ENCODE data around the gene MAP4K3. TPM values are rescaled to one million over a fixed set of nuclear protein-coding genes. Genes with fewer than 3 reads are reported as not detected.

The MAP4K3 gene
- total and polyA plus RNA-seq, 11 donors: 14.5 to 45.4 (median 33.4) TPM

DNA sequence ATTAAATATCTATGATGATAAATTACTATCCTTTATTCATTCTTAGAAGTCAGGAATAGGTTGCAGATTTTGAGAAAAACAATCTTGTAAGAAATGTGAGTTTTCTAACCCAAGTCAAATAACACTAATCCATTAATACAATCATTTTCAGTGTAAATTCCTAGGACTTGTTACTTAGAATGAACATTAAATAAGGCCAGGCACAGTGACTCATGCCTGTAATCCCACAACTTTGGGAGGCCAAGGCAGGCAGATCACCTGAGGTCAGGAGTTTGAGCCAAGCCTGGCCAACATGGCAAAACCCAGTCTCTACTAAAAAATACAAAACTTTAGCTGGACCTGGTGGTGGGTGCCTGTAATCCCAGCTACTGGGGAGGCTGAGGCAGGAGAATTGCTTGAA lies 147.5 kb downstream of the MAP4K3 start:
- intact Hi-C loops (cut with DNase I): no loop called here
- TF ChIP-seq POLR2A (IDR thresholded peaks at IDR 0.05): no peak
- TF ChIP-seq, protein P1, sequence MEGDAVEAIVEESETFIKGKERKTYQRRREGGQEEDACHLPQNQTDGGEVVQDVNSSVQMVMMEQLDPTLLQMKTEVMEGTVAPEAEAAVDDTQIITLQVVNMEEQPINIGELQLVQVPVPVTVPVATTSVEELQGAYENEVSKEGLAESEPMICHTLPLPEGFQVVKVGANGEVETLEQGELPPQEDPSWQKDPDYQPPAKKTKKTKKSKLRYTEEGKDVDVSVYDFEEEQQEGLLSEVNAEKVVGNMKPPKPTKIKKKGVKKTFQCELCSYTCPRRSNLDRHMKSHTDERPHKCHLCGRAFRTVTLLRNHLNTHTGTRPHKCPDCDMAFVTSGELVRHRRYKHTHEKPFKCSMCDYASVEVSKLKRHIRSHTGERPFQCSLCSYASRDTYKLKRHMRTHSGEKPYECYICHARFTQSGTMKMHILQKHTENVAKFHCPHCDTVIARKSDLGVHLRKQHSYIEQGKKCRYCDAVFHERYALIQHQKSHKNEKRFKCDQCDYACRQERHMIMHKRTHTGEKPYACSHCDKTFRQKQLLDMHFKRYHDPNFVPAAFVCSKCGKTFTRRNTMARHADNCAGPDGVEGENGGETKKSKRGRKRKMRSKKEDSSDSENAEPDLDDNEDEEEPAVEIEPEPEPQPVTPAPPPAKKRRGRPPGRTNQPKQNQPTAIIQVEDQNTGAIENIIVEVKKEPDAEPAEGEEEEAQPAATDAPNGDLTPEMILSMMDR (IDR thresholded peaks at IDR 0.05): no peak

DNA sequence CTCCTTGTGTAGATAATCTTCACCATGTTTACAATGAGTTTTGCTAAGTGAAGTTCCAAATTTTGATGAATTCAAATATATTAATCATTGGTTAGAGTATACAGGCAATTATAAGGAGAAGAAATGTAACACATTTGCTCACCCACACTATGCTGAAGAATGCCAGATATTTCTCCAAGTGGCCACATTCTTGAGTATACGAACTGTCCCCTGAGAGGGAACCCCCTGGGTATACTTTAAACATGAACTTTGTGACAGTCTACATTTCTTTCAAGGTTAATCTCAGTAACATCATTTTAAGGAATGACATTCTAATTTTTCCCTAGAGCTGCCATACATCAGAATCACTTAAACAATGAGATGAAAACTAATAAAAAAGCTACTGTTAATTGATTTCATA lies 153.5 kb downstream of the MAP4K3 start:
- WGBS, 4 donors: 70 to 90% (median 83%) methylated on average over 1 of the region's 1 CpG
- intact Hi-C loops (cut with DNase I): no loop called here
- no peak for ATAC-seq
- TF ChIP-seq POLR2A (IDR thresholded peaks at IDR 0.05): no peak
- TF ChIP-seq, protein P1 (IDR thresholded peaks at IDR 0.05): no peak
- H3K36me3 ChIP-seq: peaks cover 0 to 100% (median 87%) of the 10 kb centered on the region in 9 donors
- no peaks in the 10 kb centered on the region for H3K9me3 ChIP-seq
- DNase-seq: no peak
- H3K27me3 ChIP-seq: no peaks in the 10 kb centered on the region
- H3K4me3 ChIP-seq: no peak overlapping the region
- no peaks in the 10 kb centered on the region for H3K4me1 ChIP-seq
- no peak overlapping the region for H3K27ac ChIP-seq

More for the DNA sequence above, 147.5 kb downstream of the MAP4K3 start:
- H3K4me3 ChIP-seq: no peak overlapping the region
- H3K9me3 ChIP-seq: no peaks in the 10 kb centered on the region
- H3K27me3 ChIP-seq: no peaks in the 10 kb centered on the region
- no peak for DNase-seq
- no peaks in the 10 kb centered on the region for H3K4me1 ChIP-seq
- no peak overlapping the region for H3K27ac ChIP-seq
- ATAC-seq: no peak
- H3K36me3 ChIP-seq: peaks cover 0 to 100% (median 89%) of the 10 kb centered on the region in 9 donors

DNA sequence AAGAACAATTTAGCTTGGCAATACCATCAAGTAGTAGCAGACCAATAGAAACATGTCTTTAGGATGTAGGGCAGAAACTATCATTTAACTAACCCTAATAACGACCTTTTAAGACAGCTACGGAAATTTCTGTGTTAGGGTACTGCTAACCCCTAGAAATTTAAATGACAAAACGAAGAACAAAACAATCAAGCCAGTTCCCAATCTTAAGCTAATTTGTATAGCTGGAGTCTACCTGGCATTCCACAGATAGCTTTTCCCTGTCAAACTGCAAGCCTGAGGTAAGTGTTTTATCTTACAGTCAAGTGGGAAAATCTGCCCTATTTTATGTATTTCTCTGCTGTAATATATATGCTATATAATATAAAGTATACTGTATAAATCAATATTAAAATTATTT lies 155.7 kb downstream of the MAP4K3 start:
- no peak overlapping the region for H3K27ac ChIP-seq
- TF ChIP-seq POLR2A (IDR thresholded peaks at IDR 0.05): no peak
- TF ChIP-seq, protein P1 (IDR thresholded peaks at IDR 0.05): no peak
- intact Hi-C loops (cut with DNase I): no loop called here
- H3K4me1 ChIP-seq: no peaks in the 10 kb centered on the region
- ATAC-seq: no peak
- no peaks in the 10 kb centered on the region for H3K27me3 ChIP-seq
- H3K9me3 ChIP-seq: no peaks in the 10 kb centered on the region
- H3K36me3 ChIP-seq: peaks cover under 1 to 100% (median 88%) of the 10 kb centered on the region in 9 donors
- DNase-seq: no peak
- no peak overlapping the region for H3K4me3 ChIP-seq
- WGBS, 4 donors: 86 to 96% (median 94%) methylated on average over 3 of the region's 3 CpGs

DNA sequence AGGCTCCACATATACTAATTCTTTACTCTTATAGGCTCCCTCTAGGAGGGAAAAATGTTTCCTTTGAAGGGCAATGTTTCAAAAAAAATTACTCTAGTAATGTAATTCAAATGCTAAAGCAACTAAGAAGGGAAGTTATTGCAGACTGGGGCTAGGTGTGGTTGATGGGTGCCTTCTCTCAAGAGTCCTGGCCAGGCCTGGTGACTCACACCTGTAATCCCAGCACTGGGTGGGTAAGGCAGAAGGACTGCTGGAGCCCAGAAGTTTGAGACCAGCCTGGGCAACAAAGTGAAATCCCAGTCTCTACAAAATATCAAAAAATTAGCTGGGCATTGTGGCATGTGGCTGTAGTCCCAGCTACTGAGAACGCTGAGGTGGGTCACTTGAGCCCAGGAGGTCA lies 162.1 kb downstream of the MAP4K3 start:
- no peak overlapping the region for H3K27ac ChIP-seq
- intact Hi-C loops (cut with DNase I): no loop called here
- H3K9me3 ChIP-seq: no peaks in the 10 kb centered on the region
- no peaks in the 10 kb centered on the region for H3K4me1 ChIP-seq
- no peaks in the 10 kb centered on the region for H3K27me3 ChIP-seq
- H3K4me3 ChIP-seq: no peak overlapping the region
- TF ChIP-seq POLR2A (IDR thresholded peaks at IDR 0.05): no peak
- TF ChIP-seq, protein P1 (IDR thresholded peaks at IDR 0.05): no peak
- ATAC-seq (no peak), DNase-seq (no peak)
- peaks cover 2 to 100% (median 89%) of the 10 kb centered on the region in 9 donors for H3K36me3 ChIP-seq
- 88 to 100% (median 94%) methylated on average over 1 of the region's 1 CpG for WGBS, 4 donors

Measured in heart left ventricle (tissue), 16 donors.